IMR-90 (cell line): ENCODE measurements around the gene HPS4. TPM values are rescaled to one million over a fixed set of nuclear protein-coding genes. Genes with fewer than 3 reads are reported as not detected.

ENCODE experiments used
- ATAC-seq: fragments of 200-7000 bp; cut with Tn5 transposase; 2 replicates; pipeline ENCODE4 v1.9.1; 2020; ENCODE audit warnings: low read depth, mild to moderate bottlenecking, moderate library complexity
- BruUV-seq: library from RNA; stranded (reverse); fragments of 400-500 nt; replicated peaks from 2 replicates; lab custom pipeline; 2021; lab: Mats Ljungman, UMichigan
- CTCF ChIA-PET: fragments of 300-600 bp; formaldehyde crosslinking; extraction: SDS; loops from one replicate; lab custom pipeline; 2021; ENCODE audit warnings: antibody characterized with exemption; lab: Yijun Ruan, JAX
- POLR2A ChIA-PET: fragments of 300-600 bp; sonication (Branson Sonifier 250); formaldehyde crosslinking; loops from one replicate; lab custom pipeline; 2022; ENCODE audit warnings: antibody characterized with exemption; ENCODE audit not compliant: unreplicated experiment; lab: Charles Lee
- DNase-seq: peaks from one replicate; pipeline ENCODE4 v3.0.0; 2013
- H2AFZ ChIP-seq: replicated peaks from 2 replicates; pipeline ENCODE3; 2013; ENCODE audit warnings: low read length, mild to moderate bottlenecking; ENCODE audit not compliant: poor library complexity
- H2AK5ac ChIP-seq: 2 replicates; pipeline ENCODE4 v1.6.1; 2013; ENCODE audit warnings: low read depth, low read length, inconsistent platforms
- H2AK9ac ChIP-seq: replicated peaks from 2 replicates; pipeline ENCODE3; 2013; ENCODE audit warnings: mild to moderate bottlenecking, low read depth, low read length, moderate library complexity; ENCODE audit not compliant: poor library complexity
- H2BK120ac ChIP-seq: 2 replicates; pipeline ENCODE4 v1.6.1; 2013; ENCODE audit warnings: low read depth, low read length, inconsistent platforms
- H2BK15ac ChIP-seq: 3 replicates; pipeline ENCODE4 v1.6.1; 2013; ENCODE audit warnings: low read depth, low read length, inconsistent platforms
- H2BK20ac ChIP-seq: 2 replicates; pipeline ENCODE4 v1.6.1; 2013; ENCODE audit warnings: low read depth, mild to moderate bottlenecking, inconsistent platforms, low read length, moderate library complexity
- H2BK5ac ChIP-seq: 2 replicates; pipeline ENCODE4 v1.6.1; 2013; ENCODE audit warnings: mild to moderate bottlenecking, low read depth, low read length, inconsistent platforms; ENCODE audit not compliant: poor library complexity, severe bottlenecking
- H3K14ac ChIP-seq: replicated peaks from 2 replicates; pipeline ENCODE4 v1.6.1; 2013; ENCODE audit warnings: low read depth, low read length, inconsistent platforms
- H3K18ac ChIP-seq: 2 replicates; pipeline ENCODE4 v1.6.1; 2013; ENCODE audit warnings: low read depth, low read length, control low read depth
- H3K23ac ChIP-seq: 2 replicates; pipeline ENCODE4 v1.6.1; 2013; ENCODE audit warnings: low read depth, low read length, inconsistent platforms
- H3K27ac ChIP-seq: 2 replicates; pipeline ENCODE4 v1.5.1; 2013; ENCODE audit warnings: mild to moderate bottlenecking, control low read depth, low read length; ENCODE audit not compliant: insufficient read depth
- H3K27me3 ChIP-seq: 2 replicates; pipeline ENCODE4 v1.6.1; 2013; ENCODE audit warnings: low read length; ENCODE audit not compliant: control insufficient read depth, insufficient read depth
- H3K36me3 ChIP-seq: 2 replicates; pipeline ENCODE4 v1.6.1; 2013; ENCODE audit warnings: low read length, mixed read lengths; ENCODE audit not compliant: control insufficient read depth, insufficient read depth
- H3K4ac ChIP-seq: 2 replicates; pipeline ENCODE4 v1.6.1; 2013; ENCODE audit warnings: low read depth, low read length, inconsistent platforms
- H3K4me1 ChIP-seq: 2 replicates; pipeline ENCODE4 v1.6.1; 2013; ENCODE audit warnings: low read length, mixed read lengths; ENCODE audit not compliant: control insufficient read depth, insufficient read depth
- H3K4me2 ChIP-seq: 2 replicates; pipeline ENCODE4 v1.6.1; 2013; ENCODE audit warnings: low read depth, mild to moderate bottlenecking, control low read depth, low read length, moderate library complexity
- H3K4me3 ChIP-seq: 2 replicates; pipeline ENCODE4 v1.5.1; 2013; ENCODE audit warnings: low read depth, mild to moderate bottlenecking, control low read depth, low read length, moderate library complexity; ENCODE audit not compliant: insufficient read depth
- H3K56ac ChIP-seq: 2 replicates; pipeline ENCODE4 v1.6.1; 2013; ENCODE audit warnings: low read length, inconsistent platforms; ENCODE audit not compliant: insufficient read depth; ENCODE audit errors: extremely low read depth
- H3K79me1 ChIP-seq, 2 experiments: 2 replicates each; pipeline ENCODE4 v1.6.1; 2013; ENCODE audit warnings: low read length in 2 of 2, inconsistent platforms in 1 of 2, low read depth in 1 of 2
- H3K9ac ChIP-seq: 2 replicates; pipeline ENCODE4 v1.6.1; 2013; ENCODE audit warnings: low read depth, low read length, control low read depth
- H3K9me1 ChIP-seq: 2 replicates; pipeline ENCODE4 v1.6.1; 2013; ENCODE audit warnings: low read length, inconsistent platforms; ENCODE audit not compliant: insufficient read depth
- H3K9me3 ChIP-seq: 2 replicates; pipeline ENCODE4 v1.6.1; 2013; ENCODE audit warnings: low read length; ENCODE audit not compliant: control insufficient read depth, insufficient read depth
- H4K20me1 ChIP-seq: 2 replicates; pipeline ENCODE4 v1.6.1; 2013; ENCODE audit warnings: low read length, inconsistent platforms; ENCODE audit not compliant: insufficient read depth
- H4K5ac ChIP-seq: 2 replicates; pipeline ENCODE4 v1.6.1; 2013; ENCODE audit warnings: mild to moderate bottlenecking, low read depth, low read length, control low read depth
- H4K8ac ChIP-seq, 2 experiments: 2 replicates each; pipeline ENCODE4 v1.6.1; 2013; ENCODE audit warnings: low read depth in 2 of 2, low read length in 2 of 2, control low read depth in 1 of 2, inconsistent platforms in 1 of 2
- H4K91ac ChIP-seq: 2 replicates; pipeline ENCODE4 v1.6.1; 2013; ENCODE audit warnings: low read depth, low read length, inconsistent platforms; ENCODE audit not compliant: insufficient read depth
- RAD21 ChIP-seq: IDR thresholded peaks from 2 replicates; pipeline ENCODE4 v1.6.1; 2012; ENCODE audit warnings: low read length, improper control_type of control experiment
- WGBS, 2 experiments: methylation state at CpG; one replicate each; pipeline versions ENCODE4 v1.1.5 to v1.1.7; 2013; ENCODE audit warnings: missing lambda C conversion rate in 2 of 2; ENCODE audit not compliant: insufficient read length in 1 of 2; ENCODE audit errors: extremely low coverage in 2 of 2; 5-methylcytosine and 5-hydroxymethylcytosine counted together
- dilution Hi-C: fragments of 300-500 bp; cut with HindIII; formaldehyde crosslinking; loops from one replicate; pipeline ENCODE4 v1.14.3; 2018; ENCODE audit warnings: low sequenced_read_pairs; ENCODE audit not compliant: unreplicated experiment
- in situ Hi-C: fragments of 300-500 bp; cut with MboI; formaldehyde crosslinking; loops from 3 replicates; pipeline ENCODE4 v1.14.3; 2019; ENCODE audit warnings: low sequenced_read_pairs, inconsistent platforms, mixed read lengths
- intact Hi-C: fragments of 100-400 bp; cut with micrococcal nuclease; formaldehyde crosslinking; loops from 2 replicates; pipeline ENCODE4 v1.10.0; 2022
- polyA plus RNA-seq, 3 experiments: library from polyadenylated mRNA; depleted of rRNA; stranded (reverse); fragments of >200 nt; gene quantifications; 2 replicates each; pipeline ENCODE4 v1.2.3, GENCODE V29; 2012; ENCODE audit warnings: low replicate concordance in 1 of 3
- total RNA-seq: library from RNA; depleted of rRNA; stranded (reverse); fragments of >200 nt; gene quantifications from 2 replicates; pipeline ENCODE4 v1.2.3, GENCODE V29; 2012

Gene HPS4
- total and polyA plus RNA-seq, 2 of the 4 experiments (the other 2 are of a cell fraction), result 15.8 to 19.0 TPM

- H3K79me1 ChIP-seq, result no peaks in the 10 kb centered on the region
- no peak overlapping the region for H3K56ac ChIP-seq
- ATAC-seq, result peak; percentile 49; the same call in 1 of the 2 replicates
- no peaks in the 10 kb centered on the region for H3K9me1 ChIP-seq
- in situ Hi-C loops (no loop called here), intact Hi-C loops (no loop called here), dilution Hi-C loops (no loop called here)
- no peak for TF ChIP-seq RAD21
- no peak overlapping the region for H2BK20ac ChIP-seq
- no TSS peak for BruUV-seq
- H2AFZ ChIP-seq, result no peak overlapping the region
- no peak for DNase-seq
- H3K27ac ChIP-seq, result no peak overlapping the region
- H3K14ac ChIP-seq, result no peak overlapping the region
- no peak overlapping the region for H2AK9ac ChIP-seq
- H3K9me3 ChIP-seq, result no peaks in the 10 kb centered on the region
- 94% methylated on average over 8 of the region's 15 CpGs; no CpG with 5 or more reads in 1 of the 2 experiments for WGBS, 2 experiments
- no peaks in the 10 kb centered on the region for H3K27me3 ChIP-seq
- CTCF ChIA-PET, result interaction anchor here (0.8 kb wide), 1 partner anchor 8 kb away, joined by 3 read pairs; no protein-coding TSS in a partner anchor
- POLR2A ChIA-PET, result no interaction called here
- H3K4ac ChIP-seq, result no peak overlapping the region
- no peak overlapping the region for H4K8ac ChIP-seq
- H3K4me2 ChIP-seq, result no peak overlapping the region
- H4K20me1 ChIP-seq, result no peaks in the 10 kb centered on the region
- H3K18ac ChIP-seq, result no peak overlapping the region
- no peak overlapping the region for H3K23ac ChIP-seq
- no peaks in the 10 kb centered on the region; the same call in 1 of the 2 replicates for H3K4me1 ChIP-seq
- H2BK15ac ChIP-seq, result no peak overlapping the region
- H4K5ac ChIP-seq, result no peak overlapping the region
- no peak overlapping the region for H2BK120ac ChIP-seq
- H4K91ac ChIP-seq, result no peak overlapping the region
- H2AK5ac ChIP-seq, result no peak overlapping the region
- no peak overlapping the region for H3K4me3 ChIP-seq
- H3K9ac ChIP-seq, result no peak overlapping the region
- no peak overlapping the region for H2BK5ac ChIP-seq
- peaks cover 13% of the 10 kb centered on the region for H3K36me3 ChIP-seq
These were observed 35.8 kb downstream of the HPS4 start for GRCh38 chr22:26447584-26448329.
